ENCODE results near the gene PRRT3. TPM values are rescaled to one million over a fixed set of nuclear protein-coding genes. Genes with fewer than 3 reads are reported as not detected.
A peak's percentile ranks its signal among the peaks of the same experiment; 100 is the strongest.

PRRT3 gene
- total and polyA plus RNA-seq, 9 of the 15 experiments (the other 6 are each of a cell fraction or from before 2014, with no cell fraction given) = 0.06 to 1.9 (median 1.2) TPM

- H3K9me1 ChIP-seq (ENCODE audit: control insufficient read depth, insufficient read depth, low read length) = no peaks in the 10 kb centered on the region
- no peak overlapping the region for H2AFZ ChIP-seq (ENCODE audit: low read depth, low read length)
- TF ChIP-seq ZBTB33 (CRISPR knock-in tag; IDR thresholded peaks at IDR 0.05) (peak; percentile 92), HNRNPL (IDR thresholded peaks at IDR 0.05; ENCODE audit: low read depth, low read length) (0 out of 2 replicates have a peak, but pooled peaks have one; percentile 20), POLR2G (IDR thresholded peaks at IDR 0.05; ENCODE audit: low read depth, low read length) (peak; percentile 45; the same call in 1 of the 2 replicates), ZNF133 (CRISPR knock-in tag; IDR thresholded peaks at IDR 0.05) (no peak)
- H3K27ac ChIP-seq (ENCODE audit: extremely low read depth, low read depth, low read length) = no peak overlapping the region
- H3K9ac ChIP-seq (ENCODE audit: insufficient read depth in 1 of 2, low read depth in 2 of 2, low read length in 2 of 2) = no peak overlapping the region
- no peaks in the 10 kb centered on the region for H4K20me1 ChIP-seq (replicated peaks; ENCODE audit: control insufficient read depth, insufficient read depth, low read length)
- peaks cover 14% of the 10 kb centered on the region; the same call in 1 of the 3 replicates for H3K36me3 ChIP-seq (ENCODE audit: control insufficient read depth, insufficient read depth, low read length)
- H3K4me1 ChIP-seq (replicated peaks in 1 of 2; ENCODE audit: control insufficient read depth in 2 of 2, insufficient read depth in 2 of 2, low read length in 2 of 2) = peaks cover under 1 to 31% of the 10 kb centered on the region in 2 experiments; a peak in 4 of 5 replicates
- WGBS (ENCODE audit: insufficient coverage, low coverage, missing lambda C conversion rate) = 96% methylated on average over 64 of the region's 90 CpGs
- ChIA-PET POLR2A (interaction anchor here (1.2 to 2.0 kb wide), 2 partner anchors 11 to 14 kb away, joined by 3 to 8 read pairs; no protein-coding TSS in a partner anchor), CTCF (ENCODE audit: low intra/inter-chr PET ratio) (no interaction called here)
- in situ Hi-C loops (cut with MboI) = no loop called here
- no peaks in the 10 kb centered on the region for H3K79me2 ChIP-seq (ENCODE audit: control insufficient read depth, insufficient read depth, low read length)
- no peak for FAIRE-seq
- intact Hi-C loops (cut with micrococcal nuclease) = no loop called here
- no TSS peak for BruUV-seq (replicated peaks)
- ATAC-seq = no peak
- H3K4me3 ChIP-seq = no peak overlapping the region
- no peaks in the 10 kb centered on the region for H3K27me3 ChIP-seq (ENCODE audit: control insufficient read depth in 2 of 2, insufficient read depth in 2 of 2, low read length in 2 of 2)
- H3K9me3 ChIP-seq (replicated peaks; ENCODE audit: control insufficient read depth, insufficient read depth, low read depth, low read length) = no peaks in the 10 kb centered on the region
- DNase-seq (ENCODE audit: extremely low read depth in 1 of 4, low spot score in 3 of 4) = no peak
- H3K4me2 ChIP-seq (ENCODE audit: insufficient read depth, low read length) = no peak overlapping the region
Measured at GRCh38 chr3:9946112-9947024, 5.8 kb downstream of the PRRT3 start.

Measured in K562 (cell line).